ENCODE results near the gene SGK1. TPM values are rescaled to one million over a fixed set of nuclear protein-coding genes. Genes with fewer than 3 reads are reported as not detected.

SGK1 gene
- 93.6 and 118 TPM in 2 replicates for total RNA-seq

DNA sequence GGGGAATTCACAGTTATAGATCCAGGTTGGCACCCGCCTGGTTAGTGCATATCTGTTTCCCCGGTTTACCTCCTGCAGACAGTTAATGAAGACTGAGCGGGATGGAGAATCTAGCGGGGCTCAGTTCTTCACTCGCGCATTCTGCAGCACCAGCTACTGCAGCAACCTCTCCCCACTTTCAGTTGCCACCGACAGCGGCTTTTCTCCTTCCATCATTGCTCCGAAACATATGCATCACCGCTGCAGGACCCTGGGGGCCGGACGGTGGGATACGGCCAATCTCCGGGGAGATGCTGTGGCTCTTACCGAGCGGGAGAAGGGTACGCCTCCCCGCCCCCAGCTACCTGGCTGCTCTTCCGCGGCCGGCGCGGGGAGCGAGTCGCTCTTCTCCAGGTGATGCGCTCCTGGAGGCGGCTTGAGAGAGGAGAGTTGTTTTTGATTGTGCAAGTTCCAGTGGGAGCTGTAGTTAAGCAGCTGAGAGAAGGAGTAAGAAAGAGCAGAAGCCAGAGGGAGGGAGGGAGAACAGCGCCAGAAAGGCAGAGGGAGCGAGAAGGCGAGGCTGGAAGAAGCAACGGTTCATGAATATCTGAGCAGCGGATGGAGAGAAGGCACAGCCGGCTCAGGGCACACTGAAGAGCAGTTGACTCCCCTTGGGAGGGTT, at the start of gene SGK1:
TSS of gene SGK1 (minus strand) at position 642 of the 661 bp plus-strand sequence. CDS start 652 bp downstream, outside the sequence.

All from cardiac atrium fibroblast (primary cell).